ENCODE data around the gene RSPO4.

The RSPO4 gene

DNA sequence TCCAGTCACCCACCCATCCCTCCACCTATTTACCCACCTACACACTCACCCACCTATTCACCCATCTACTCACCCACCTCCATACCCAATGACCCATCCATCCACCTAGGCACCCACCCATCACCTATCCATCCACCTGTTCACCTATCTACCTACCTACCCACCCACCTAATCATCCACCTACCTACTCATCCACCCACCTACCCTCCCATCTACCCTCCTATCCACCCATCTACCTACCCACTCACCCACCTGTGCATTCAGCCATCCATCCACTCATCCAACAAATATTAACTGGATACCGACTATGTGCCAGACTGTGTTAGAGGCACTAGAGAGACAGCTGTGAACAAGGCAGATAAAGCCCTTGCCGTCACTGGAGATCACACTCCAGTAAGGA lies 40.3 kb downstream of the RSPO4 start:
- TF ChIP-seq EP300 (IDR thresholded peaks at IDR 0.05; ENCODE audit: borderline replicate concordance), result no peak
- TF ChIP-seq FOXM1 (IDR thresholded peaks at IDR 0.05; ENCODE audit: borderline replicate concordance, low read depth), result no peak
- TF ChIP-seq, protein P1, sequence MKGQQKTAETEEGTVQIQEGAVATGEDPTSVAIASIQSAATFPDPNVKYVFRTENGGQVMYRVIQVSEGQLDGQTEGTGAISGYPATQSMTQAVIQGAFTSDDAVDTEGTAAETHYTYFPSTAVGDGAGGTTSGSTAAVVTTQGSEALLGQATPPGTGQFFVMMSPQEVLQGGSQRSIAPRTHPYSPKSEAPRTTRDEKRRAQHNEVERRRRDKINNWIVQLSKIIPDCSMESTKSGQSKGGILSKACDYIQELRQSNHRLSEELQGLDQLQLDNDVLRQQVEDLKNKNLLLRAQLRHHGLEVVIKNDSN (IDR thresholded peaks at IDR 0.05), result no peak
- TF ChIP-seq, protein P2, sequence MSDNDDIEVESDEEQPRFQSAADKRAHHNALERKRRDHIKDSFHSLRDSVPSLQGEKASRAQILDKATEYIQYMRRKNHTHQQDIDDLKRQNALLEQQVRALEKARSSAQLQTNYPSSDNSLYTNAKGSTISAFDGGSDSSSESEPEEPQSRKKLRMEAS (IDR thresholded peaks at IDR 0.05), result no peak
- TF ChIP-seq TCF12 (IDR thresholded peaks at IDR 0.05; ENCODE audit: low read depth), result no peak
- no peak for TF ChIP-seq TAF1 (IDR thresholded peaks at IDR 0.05; ENCODE audit: low read depth)
- no peak for TF ChIP-seq RAD21 (IDR thresholded peaks at IDR 0.05; ENCODE audit: low read depth)
- TF ChIP-seq ZBTB7A (IDR thresholded peaks at IDR 0.05; ENCODE audit: low read depth), result no peak
- no peak for TF ChIP-seq NFIC (IDR thresholded peaks at IDR 0.05)
- TF ChIP-seq TEAD4 (IDR thresholded peaks at IDR 0.05), result no peak
- no peak for TF ChIP-seq EGR1 (IDR thresholded peaks at IDR 0.05)
- TF ChIP-seq, protein P3, sequence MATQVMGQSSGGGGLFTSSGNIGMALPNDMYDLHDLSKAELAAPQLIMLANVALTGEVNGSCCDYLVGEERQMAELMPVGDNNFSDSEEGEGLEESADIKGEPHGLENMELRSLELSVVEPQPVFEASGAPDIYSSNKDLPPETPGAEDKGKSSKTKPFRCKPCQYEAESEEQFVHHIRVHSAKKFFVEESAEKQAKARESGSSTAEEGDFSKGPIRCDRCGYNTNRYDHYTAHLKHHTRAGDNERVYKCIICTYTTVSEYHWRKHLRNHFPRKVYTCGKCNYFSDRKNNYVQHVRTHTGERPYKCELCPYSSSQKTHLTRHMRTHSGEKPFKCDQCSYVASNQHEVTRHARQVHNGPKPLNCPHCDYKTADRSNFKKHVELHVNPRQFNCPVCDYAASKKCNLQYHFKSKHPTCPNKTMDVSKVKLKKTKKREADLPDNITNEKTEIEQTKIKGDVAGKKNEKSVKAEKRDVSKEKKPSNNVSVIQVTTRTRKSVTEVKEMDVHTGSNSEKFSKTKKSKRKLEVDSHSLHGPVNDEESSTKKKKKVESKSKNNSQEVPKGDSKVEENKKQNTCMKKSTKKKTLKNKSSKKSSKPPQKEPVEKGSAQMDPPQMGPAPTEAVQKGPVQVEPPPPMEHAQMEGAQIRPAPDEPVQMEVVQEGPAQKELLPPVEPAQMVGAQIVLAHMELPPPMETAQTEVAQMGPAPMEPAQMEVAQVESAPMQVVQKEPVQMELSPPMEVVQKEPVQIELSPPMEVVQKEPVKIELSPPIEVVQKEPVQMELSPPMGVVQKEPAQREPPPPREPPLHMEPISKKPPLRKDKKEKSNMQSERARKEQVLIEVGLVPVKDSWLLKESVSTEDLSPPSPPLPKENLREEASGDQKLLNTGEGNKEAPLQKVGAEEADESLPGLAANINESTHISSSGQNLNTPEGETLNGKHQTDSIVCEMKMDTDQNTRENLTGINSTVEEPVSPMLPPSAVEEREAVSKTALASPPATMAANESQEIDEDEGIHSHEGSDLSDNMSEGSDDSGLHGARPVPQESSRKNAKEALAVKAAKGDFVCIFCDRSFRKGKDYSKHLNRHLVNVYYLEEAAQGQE (IDR thresholded peaks at IDR 0.05; ENCODE audit: low read depth), result no peak
- TF ChIP-seq CREB1 (IDR thresholded peaks at IDR 0.05; ENCODE audit: low read depth), result no peak
- TF ChIP-seq CEBPB (IDR thresholded peaks at IDR 0.05), result no peak
- TF ChIP-seq YY1 (IDR thresholded peaks at IDR 0.05; ENCODE audit: low read depth), result no peak

DNA sequence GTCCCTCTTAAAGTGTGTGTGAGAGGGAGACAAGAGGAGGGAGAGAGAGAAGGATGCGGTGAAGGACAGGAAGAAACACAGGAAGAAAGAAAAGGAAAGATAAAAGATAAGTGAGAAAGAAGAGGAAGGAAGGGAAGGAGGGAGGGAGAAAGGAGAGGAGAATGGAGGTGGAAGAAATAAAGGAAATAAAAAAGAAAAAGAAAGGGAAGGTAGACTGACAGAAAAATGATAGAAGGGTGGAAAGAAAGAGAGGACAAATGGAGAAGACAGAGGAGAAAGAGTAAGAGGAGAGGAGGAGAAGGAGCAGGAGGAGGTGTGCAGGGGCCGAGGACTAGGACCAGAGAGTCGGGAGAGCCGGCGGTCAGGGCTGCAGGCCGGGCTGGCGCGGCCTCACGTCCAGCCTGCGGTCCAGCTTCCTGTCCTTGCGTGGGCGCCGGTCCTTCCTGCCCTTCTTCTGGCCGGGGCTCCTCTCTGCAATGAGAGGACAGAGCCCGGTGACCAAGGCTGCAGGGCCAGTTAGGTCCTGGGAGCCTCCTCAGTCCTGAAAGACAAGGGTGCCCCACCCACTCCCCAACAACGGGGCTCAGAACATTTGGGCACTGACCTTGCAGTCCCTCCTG lies 42.0 kb downstream of the RSPO4 start:
- TF ChIP-seq EGR1 (IDR thresholded peaks at IDR 0.05) (no peak), RAD21 (IDR thresholded peaks at IDR 0.05; ENCODE audit: low read depth) (no peak), TEAD4 (IDR thresholded peaks at IDR 0.05) (no peak), TCF12 (IDR thresholded peaks at IDR 0.05; ENCODE audit: low read depth) (no peak), FOXM1 (IDR thresholded peaks at IDR 0.05; ENCODE audit: borderline replicate concordance, low read depth) (no peak), YY1 (IDR thresholded peaks at IDR 0.05; ENCODE audit: low read depth) (no peak), NFIC (IDR thresholded peaks at IDR 0.05) (no peak), EP300 (IDR thresholded peaks at IDR 0.05; ENCODE audit: borderline replicate concordance) (no peak), ZBTB7A (IDR thresholded peaks at IDR 0.05; ENCODE audit: low read depth) (no peak), TAF1 (IDR thresholded peaks at IDR 0.05; ENCODE audit: low read depth) (no peak)
- TF ChIP-seq, protein P3 (IDR thresholded peaks at IDR 0.05; ENCODE audit: low read depth), result no peak
- TF ChIP-seq, protein P2 (IDR thresholded peaks at IDR 0.05), result no peak

DNA sequence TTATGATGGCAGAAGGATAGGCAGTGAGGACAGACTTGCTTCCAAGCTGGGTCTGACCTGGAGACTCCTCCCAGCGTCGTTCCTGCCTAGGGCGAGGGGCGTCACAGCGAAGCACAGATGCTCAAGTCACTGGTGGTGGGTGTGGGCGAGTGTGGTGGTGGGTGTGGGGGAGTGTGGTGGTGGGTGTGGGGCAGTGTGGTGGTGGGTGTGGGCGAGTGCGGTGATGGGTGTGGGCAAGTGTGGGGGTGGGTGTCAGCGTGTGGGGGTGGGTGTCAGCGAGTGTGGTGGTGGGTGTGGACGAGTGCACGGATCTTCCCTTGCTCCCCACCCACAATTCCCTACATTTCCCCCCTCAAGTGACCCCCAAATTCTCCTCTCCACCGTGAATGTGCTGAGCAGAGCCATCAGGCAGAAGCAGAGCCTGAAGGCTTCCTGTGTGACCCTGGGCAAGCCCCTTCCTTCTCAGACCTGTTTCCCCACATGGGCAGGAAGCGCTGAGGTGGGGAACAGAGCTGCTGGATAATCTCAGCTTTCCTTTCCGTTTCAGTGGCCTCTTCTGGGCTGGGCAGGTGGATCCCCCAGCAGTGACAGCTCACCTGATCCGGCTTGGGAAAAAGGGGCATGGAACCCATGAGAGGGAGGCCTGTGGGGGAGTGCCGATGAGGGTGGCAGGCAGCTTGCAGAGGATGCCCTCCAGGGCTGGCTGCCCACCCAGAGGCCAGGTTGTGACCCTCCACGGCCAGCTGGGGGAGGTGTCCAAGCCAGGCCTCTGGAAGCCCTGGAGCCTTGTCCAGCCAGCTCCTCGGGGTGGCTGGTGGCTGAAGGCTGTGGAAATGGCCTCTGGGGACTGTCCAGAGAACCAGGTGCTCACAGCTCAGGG lies 42.9 kb downstream of the RSPO4 start:
- TF ChIP-seq ZBTB7A (IDR thresholded peaks at IDR 0.05; ENCODE audit: low read depth), result no peak
- TF ChIP-seq, protein P1 (IDR thresholded peaks at IDR 0.05), result no peak
- no peak for TF ChIP-seq EP300 (IDR thresholded peaks at IDR 0.05; ENCODE audit: borderline replicate concordance)
- no peak for TF ChIP-seq TAF1 (IDR thresholded peaks at IDR 0.05; ENCODE audit: low read depth)
- no peak for TF ChIP-seq TEAD4 (IDR thresholded peaks at IDR 0.05)
- no peak for TF ChIP-seq YY1 (IDR thresholded peaks at IDR 0.05; ENCODE audit: low read depth)

DNA sequence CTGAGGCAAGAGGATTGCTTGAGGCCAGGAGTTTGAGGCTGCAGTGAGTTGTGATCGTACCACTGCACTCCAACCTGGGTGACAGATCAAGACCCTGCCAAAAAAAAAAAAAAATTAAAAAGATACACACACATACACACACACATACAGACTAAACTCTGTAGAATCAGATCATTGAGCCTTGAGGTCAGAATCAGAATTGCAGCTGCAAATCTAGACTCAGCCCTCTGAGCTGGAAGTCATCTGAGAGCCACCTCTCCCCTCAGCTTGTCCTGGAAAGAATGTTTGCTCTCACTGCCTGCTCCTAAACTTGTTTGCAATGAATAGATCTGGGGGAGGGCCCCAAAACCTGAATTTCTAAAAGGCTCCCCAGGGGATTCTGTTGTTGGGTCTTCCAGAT lies 44.6 kb downstream of the RSPO4 start:
- TF ChIP-seq EGR1 (IDR thresholded peaks at IDR 0.05) (no peak), FOXM1 (IDR thresholded peaks at IDR 0.05; ENCODE audit: borderline replicate concordance, low read depth) (no peak), EP300 (IDR thresholded peaks at IDR 0.05; ENCODE audit: borderline replicate concordance) (no peak), CREB1 (IDR thresholded peaks at IDR 0.05; ENCODE audit: low read depth) (no peak), NFIC (IDR thresholded peaks at IDR 0.05) (no peak), YY1 (IDR thresholded peaks at IDR 0.05; ENCODE audit: low read depth) (no peak), TAF1 (IDR thresholded peaks at IDR 0.05; ENCODE audit: low read depth) (no peak), TCF12 (IDR thresholded peaks at IDR 0.05; ENCODE audit: low read depth) (no peak)
- TF ChIP-seq, protein P2 (IDR thresholded peaks at IDR 0.05), result no peak
- TF ChIP-seq, protein P3 (IDR thresholded peaks at IDR 0.05; ENCODE audit: low read depth), result no peak
- TF ChIP-seq, protein P1 (IDR thresholded peaks at IDR 0.05), result no peak

Measured in Ishikawa (cell line).